Effector memory CD4-positive, alpha-beta T cell (primary cell): ENCODE results near the gene HYAL1.
"Not testable (repeated sequence)": the region's sequence is repeated elsewhere in the genome, so short reads cannot be mapped to it uniquely, and the experiment has no call there.

Experiments used
- DNase-seq, 3 donors: peaks; one replicate each; pipeline ENCODE4 v3.0.0-alpha.2; 2020
- H3K27ac ChIP-seq: 2 replicates; pipeline ENCODE4 v1.7.0; 2013; ENCODE audit warnings: mild to moderate bottlenecking, low read length, moderate library complexity; ENCODE audit not compliant: insufficient read depth, poor library complexity, severe bottlenecking
- H3K27me3 ChIP-seq: replicated peaks from 2 replicates; pipeline ENCODE4 v1.7.0; 2013; ENCODE audit warnings: mild to moderate bottlenecking, low read length; ENCODE audit not compliant: insufficient read depth, control insufficient read depth, poor library complexity, severe bottlenecking
- H3K36me3 ChIP-seq: 2 replicates; pipeline ENCODE4 v1.7.0; 2013; ENCODE audit warnings: mild to moderate bottlenecking, low read length, moderate library complexity; ENCODE audit not compliant: control insufficient read depth, insufficient read depth
- H3K4me1 ChIP-seq: 2 replicates; pipeline ENCODE4 v1.7.0; 2013; ENCODE audit warnings: low read length, mild to moderate bottlenecking; ENCODE audit not compliant: control insufficient read depth, insufficient read depth, poor library complexity, severe bottlenecking
- H3K4me3 ChIP-seq: 2 replicates; pipeline ENCODE4 v1.7.0; 2013; ENCODE audit warnings: low read length, low read depth, mild to moderate bottlenecking; ENCODE audit not compliant: insufficient read depth, poor library complexity, severe bottlenecking
- H3K9me3 ChIP-seq: 2 replicates; pipeline ENCODE4 v1.7.0; 2013; ENCODE audit warnings: mild to moderate bottlenecking, low read length, moderate library complexity; ENCODE audit not compliant: control insufficient read depth

The HYAL1 gene

DNA sequence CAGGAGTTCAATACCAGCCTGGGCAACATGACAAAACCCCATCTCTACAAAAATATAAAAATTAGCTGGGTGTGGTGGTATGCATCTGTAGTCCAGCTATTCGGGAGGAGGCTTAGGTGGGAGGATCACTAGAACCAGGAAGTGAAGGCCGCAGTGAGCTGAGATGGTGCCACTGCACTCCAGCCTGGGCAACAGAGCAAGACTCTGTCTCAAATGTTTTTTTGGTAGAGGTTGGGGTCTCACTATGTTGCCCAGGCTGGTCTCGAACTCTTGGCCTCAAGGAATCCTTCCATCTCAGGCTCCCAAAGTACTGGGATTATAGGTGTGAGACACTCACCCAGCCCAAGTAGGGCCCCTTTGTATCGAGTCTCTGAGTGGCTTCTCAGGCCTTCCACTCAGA is 9.3 kb downstream of the HYAL1 start:
- no peak overlapping the region for H3K27ac ChIP-seq
- H3K27me3 ChIP-seq: no peaks in the 10 kb centered on the region
- H3K4me1 ChIP-seq: peaks cover 27% of the 10 kb centered on the region
- no peaks in the 10 kb centered on the region for H3K9me3 ChIP-seq
- H3K36me3 ChIP-seq: peaks cover 13% of the 10 kb centered on the region
- DNase-seq: no peak
- no peak overlapping the region for H3K4me3 ChIP-seq

- Histone ChIP-seq H3K27me3 (no peaks in the 10 kb centered on the region), H3K36me3 (peaks cover 21% of the 10 kb centered on the region), H3K4me1 (peaks cover 20% of the 10 kb centered on the region), H3K9me3 (no peaks in the 10 kb centered on the region), H3K4me3 (no peak overlapping the region), H3K27ac (peak overlapping the region; percentile 76)
- no peak for DNase-seq
These were observed 10.1 kb downstream of the HYAL1 start for GRCh38 chr3:50293079-50293801.

GRCh38 chr3:50292159-50293078 is 11.0 kb downstream of the HYAL1 start, which contains the start of gene IFRD2:
TSS of gene IFRD2 (minus strand) at chr3:50292429. CDS start at chr3:50292274, 155 bp downstream.
- H3K4me1 ChIP-seq: peaks cover 17% of the 10 kb centered on the region
- H3K9me3 ChIP-seq: no peaks in the 10 kb centered on the region
- H3K36me3 ChIP-seq: peaks cover 29% of the 10 kb centered on the region
- peak within 1 kb of the TSS; percentile 76 for H3K27ac ChIP-seq
- H3K4me3 ChIP-seq: peak within 1 kb of the TSS; percentile 96
- DNase-seq: peak; percentile 88 to 94 (median 93)
- H3K27me3 ChIP-seq: no peaks in the 10 kb centered on the region

- no peaks in the 10 kb centered on the region for H3K9me3 ChIP-seq
- no peaks in the 10 kb centered on the region for H3K27me3 ChIP-seq
- DNase-seq: no peak
- no peak overlapping the region for H3K27ac ChIP-seq
- no peak overlapping the region for H3K4me3 ChIP-seq
- peaks cover 17% of the 10 kb centered on the region for H3K4me1 ChIP-seq
- H3K36me3 ChIP-seq: peaks cover 31% of the 10 kb centered on the region
These were observed 13.2 kb downstream of the HYAL1 start for GRCh38 chr3:50290161-50290641.

GRCh38 chr3:50289130-50289529 is 14.2 kb downstream of the HYAL1 start:
- Histone ChIP-seq H3K4me3 (no peak overlapping the region), H3K9me3 (no peaks in the 10 kb centered on the region), H3K27ac (no peak overlapping the region), H3K36me3 (peaks cover 31% of the 10 kb centered on the region), H3K4me1 (peaks cover 17% of the 10 kb centered on the region), H3K27me3 (no peaks in the 10 kb centered on the region)
- no peak for DNase-seq

DNA sequence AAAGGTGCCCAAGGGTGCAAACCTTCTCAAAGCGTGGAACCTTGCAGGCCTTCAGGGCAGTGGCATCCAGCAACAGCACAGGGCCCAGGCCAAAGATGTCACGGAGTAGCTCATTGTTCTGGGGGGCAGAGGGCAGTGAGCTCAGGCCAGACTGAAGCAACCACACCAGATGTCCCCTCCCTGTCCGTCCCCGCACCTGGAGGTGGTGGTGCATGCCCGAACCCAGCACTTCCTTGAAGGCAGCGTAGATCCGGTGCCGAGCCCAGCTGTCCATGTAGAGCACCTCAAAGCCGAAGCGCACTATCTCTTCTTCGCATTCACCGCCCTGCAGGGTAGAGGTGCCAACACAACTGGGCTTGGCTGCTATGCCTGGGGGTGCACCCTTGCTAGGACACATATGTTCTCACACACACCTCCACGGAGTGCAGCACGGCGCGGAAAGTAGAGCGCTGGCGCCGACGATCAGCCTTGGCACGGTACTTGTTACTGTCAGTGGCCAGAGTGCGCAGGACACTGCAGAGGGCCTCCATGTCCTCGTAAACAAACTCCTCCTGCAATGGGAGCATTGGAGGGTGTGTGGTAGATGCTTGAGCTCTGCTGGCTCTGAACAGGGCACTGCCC is 14.9 kb downstream of the HYAL1 start:
- H3K9me3 ChIP-seq: no peaks in the 10 kb centered on the region
- DNase-seq: no peak
- peaks cover 17% of the 10 kb centered on the region for H3K4me1 ChIP-seq
- H3K27me3 ChIP-seq: no peaks in the 10 kb centered on the region
- no peak overlapping the region for H3K27ac ChIP-seq
- H3K36me3 ChIP-seq: peaks cover 31% of the 10 kb centered on the region
- no peak overlapping the region for H3K4me3 ChIP-seq

- Histone ChIP-seq H3K36me3 (peaks cover 31% of the 10 kb centered on the region), H3K27ac (no peak overlapping the region)
These were observed 16.1 kb downstream of the HYAL1 start for GRCh38 chr3:50287262-50287661.

DNA sequence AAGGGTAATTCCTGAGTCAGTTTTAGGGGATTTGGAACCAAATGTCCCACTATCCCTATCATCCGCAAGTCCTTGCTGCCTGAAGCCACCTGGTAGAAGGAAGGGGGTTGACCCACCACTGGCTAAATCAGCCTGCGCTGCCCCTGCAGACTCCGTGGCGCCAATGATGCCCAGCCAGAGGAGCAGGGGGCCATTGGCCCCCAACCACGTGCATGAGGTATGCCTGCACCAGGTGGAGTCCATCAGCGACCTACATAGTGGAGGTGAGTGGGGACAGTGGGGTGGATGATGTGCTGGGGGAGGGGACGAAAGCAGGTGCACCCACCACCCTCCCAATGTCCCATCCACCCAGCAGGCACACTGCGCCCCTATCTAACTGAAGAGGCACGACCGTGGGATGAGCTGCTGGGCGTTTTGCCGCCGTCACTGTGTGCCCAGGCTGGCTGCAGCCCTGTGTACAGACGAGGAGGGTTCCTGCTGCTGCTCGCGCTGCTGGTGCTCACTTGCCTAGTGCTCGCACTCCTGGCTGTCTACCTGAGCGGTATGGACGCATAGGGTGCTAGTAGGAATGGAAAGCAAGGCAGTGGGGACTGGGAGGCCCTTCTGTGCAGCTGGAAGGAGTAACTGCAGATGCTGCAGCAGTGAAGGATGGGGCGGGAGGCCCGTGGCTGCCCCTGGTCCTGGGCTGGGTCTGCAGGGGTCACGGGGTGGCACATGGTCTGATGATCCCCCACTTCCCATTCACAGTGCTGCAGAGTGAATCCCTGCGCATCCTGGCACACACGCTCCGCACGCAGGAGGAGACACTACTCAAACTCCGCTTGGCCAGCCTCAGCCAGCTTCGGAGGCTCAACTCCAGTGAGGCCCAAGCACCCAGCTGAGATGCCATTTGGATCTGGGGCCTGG is 16.8 kb downstream of the HYAL1 start:
- Histone ChIP-seq H3K27ac (no peak overlapping the region), H3K9me3 (no peaks in the 10 kb centered on the region), H3K4me1 (peaks cover 5% of the 10 kb centered on the region), H3K27me3 (no peaks in the 10 kb centered on the region), H3K4me3 (no peak overlapping the region), H3K36me3 (peaks cover 31% of the 10 kb centered on the region)
- DNase-seq: no peak

More at GRCh38 chr3:50287262-50287661, 16.1 kb downstream of the HYAL1 start:
- H3K4me3 ChIP-seq: no peak overlapping the region
- peaks cover 9% of the 10 kb centered on the region for H3K4me1 ChIP-seq
- no peak for DNase-seq
- H3K9me3 ChIP-seq: no peaks in the 10 kb centered on the region
- no peaks in the 10 kb centered on the region for H3K27me3 ChIP-seq

DNA sequence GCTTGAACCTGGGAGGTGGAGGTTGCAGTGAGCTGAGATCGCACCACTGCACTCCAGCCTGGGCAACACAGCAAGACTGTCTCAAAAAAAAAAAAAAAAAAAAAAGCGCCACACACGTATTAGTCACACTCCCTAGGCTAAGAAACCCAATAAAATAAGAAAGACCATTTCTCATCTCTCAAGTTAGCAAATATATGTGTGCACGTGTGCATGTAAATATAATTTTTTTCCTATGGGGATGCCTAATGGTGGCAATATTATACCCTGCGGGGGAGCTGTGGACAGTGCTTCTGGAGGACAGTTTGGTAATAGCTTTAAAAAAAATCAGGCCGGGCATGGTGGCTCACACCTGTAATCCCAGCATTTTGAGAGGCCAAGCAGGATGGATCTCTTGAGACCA is 19.3 kb downstream of the HYAL1 start:
- H3K27ac ChIP-seq, H3K4me1 ChIP-seq: not testable (repeated sequence)

More for the DNA sequence above, 19.3 kb downstream of the HYAL1 start:
- peaks cover 19% of the 10 kb centered on the region for H3K36me3 ChIP-seq
- not testable (repeated sequence) for H3K27me3 ChIP-seq, DNase-seq, H3K9me3 ChIP-seq, H3K4me3 ChIP-seq
